ENCODE data around the gene CNTRL. TPM values are rescaled to one million over a fixed set of nuclear protein-coding genes. Genes with fewer than 3 reads are reported as not detected.

CNTRL gene
- total RNA-seq, 1 experiment from 2014 or later, result 13.4 TPM

DNA sequence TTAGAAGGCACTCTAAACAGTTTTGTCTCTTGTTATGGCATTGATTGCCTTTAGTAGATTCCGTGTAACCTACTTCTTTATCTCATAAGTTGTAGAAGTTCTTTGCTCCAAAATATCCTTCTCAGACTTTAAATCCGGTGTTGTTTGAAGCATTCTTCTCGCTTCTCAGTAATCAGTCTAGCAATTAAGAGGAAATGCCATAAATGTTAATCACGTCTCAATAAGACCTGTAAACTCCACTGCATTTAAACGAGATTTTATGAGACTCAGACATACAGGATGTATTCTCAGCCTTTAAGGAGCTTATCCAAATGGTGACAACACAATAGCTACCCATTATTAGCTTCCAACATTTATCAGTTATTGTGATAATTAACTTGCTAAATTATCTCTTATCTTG, 16.9 kb upstream of the CNTRL start:
- H2AFZ ChIP-seq (ENCODE audit: low read depth, low read length, poor library complexity, severe bottlenecking), result no peak overlapping the region
- no peak overlapping the region for H3K9ac ChIP-seq (ENCODE audit: low read length)
- ATAC-seq (no peak), DNase-seq (ENCODE audit: low read depth, low spot score) (no peak)
- H3K4me2 ChIP-seq (ENCODE audit: low read length), result no peak overlapping the region
- no peaks in the 10 kb centered on the region for H3K9me2 ChIP-seq (ENCODE audit: insufficient read depth)
- no peak overlapping the region for H3K4me3 ChIP-seq (replicated peaks in 1 of 2; ENCODE audit: low read depth in 1 of 2, low read length in 2 of 2)
- H3K9me3 ChIP-seq (ENCODE audit: control insufficient read depth in 1 of 2, insufficient read depth in 1 of 2, low read depth in 1 of 2, low read length in 2 of 2), result no peaks in the 10 kb centered on the region
- no peak overlapping the region for H3K27ac ChIP-seq (ENCODE audit: low read depth, low read length)
- CTCF ChIA-PET, result interaction anchor here (0.8 to 3.4 kb wide), 2 partner anchors 72 to 76 kb away, joined by 3 to 19 read pairs; no protein-coding TSS in a partner anchor
- POLR2A ChIA-PET, result no interaction called here
- intact Hi-C loops (cut with micrococcal nuclease), result loop anchor here (10.0 kb wide), 1 partner anchor 433 kb away; no protein-coding TSS in a partner anchor
- peaks cover 0 to 3% of the 10 kb centered on the region in 2 experiments; a peak in 1 of 4 replicates for H3K4me1 ChIP-seq (ENCODE audit: control insufficient read depth in 1 of 2, insufficient read depth in 2 of 2, low read length in 2 of 2)
- H3K36me3 ChIP-seq (ENCODE audit: control insufficient read depth in 1 of 2, insufficient read depth in 2 of 2, low read length in 2 of 2), result no peaks in the 10 kb centered on the region
- TF ChIP-seq EZH2 (IDR thresholded peaks at IDR 0.05) (no peak), TCF7L2 (IDR thresholded peaks at IDR 0.05; ENCODE audit: borderline replicate concordance, extremely low read depth, insufficient read depth, insufficient read length) (no peak), SIN3A (IDR thresholded peaks at IDR 0.05; ENCODE audit: low read depth) (no peak), CBX3 (IDR thresholded peaks at IDR 0.05; ENCODE audit: low read depth) (no peak), SP1 (IDR thresholded peaks at IDR 0.05; ENCODE audit: low read depth) (no peak), JUND (IDR thresholded peaks at IDR 0.05) (no peak), POLR2A (IDR thresholded peaks at IDR 0.05; ENCODE audit: borderline replicate concordance, extremely low read depth, insufficient read depth, insufficient read length) (no peak), ZNF274 (IDR thresholded peaks at IDR 0.05; ENCODE audit: low read depth, low read length) (no peak)
- TF ChIP-seq, protein P1, sequence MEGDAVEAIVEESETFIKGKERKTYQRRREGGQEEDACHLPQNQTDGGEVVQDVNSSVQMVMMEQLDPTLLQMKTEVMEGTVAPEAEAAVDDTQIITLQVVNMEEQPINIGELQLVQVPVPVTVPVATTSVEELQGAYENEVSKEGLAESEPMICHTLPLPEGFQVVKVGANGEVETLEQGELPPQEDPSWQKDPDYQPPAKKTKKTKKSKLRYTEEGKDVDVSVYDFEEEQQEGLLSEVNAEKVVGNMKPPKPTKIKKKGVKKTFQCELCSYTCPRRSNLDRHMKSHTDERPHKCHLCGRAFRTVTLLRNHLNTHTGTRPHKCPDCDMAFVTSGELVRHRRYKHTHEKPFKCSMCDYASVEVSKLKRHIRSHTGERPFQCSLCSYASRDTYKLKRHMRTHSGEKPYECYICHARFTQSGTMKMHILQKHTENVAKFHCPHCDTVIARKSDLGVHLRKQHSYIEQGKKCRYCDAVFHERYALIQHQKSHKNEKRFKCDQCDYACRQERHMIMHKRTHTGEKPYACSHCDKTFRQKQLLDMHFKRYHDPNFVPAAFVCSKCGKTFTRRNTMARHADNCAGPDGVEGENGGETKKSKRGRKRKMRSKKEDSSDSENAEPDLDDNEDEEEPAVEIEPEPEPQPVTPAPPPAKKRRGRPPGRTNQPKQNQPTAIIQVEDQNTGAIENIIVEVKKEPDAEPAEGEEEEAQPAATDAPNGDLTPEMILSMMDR (IDR thresholded peaks at IDR 0.05 in 2 of 3, conservative IDR thresholded peaks at IDR 0.05 in 1 of 3; ENCODE audit: borderline replicate concordance in 1 of 3, insufficient read depth in 1 of 3, low read depth in 2 of 3, low read length in 2 of 3), result no peak
- RAD21 ChIA-PET (ENCODE audit: low non-redundant PET in 1 of 2, low total read pairs in 2 of 2, uncharacterized antibody in 2 of 2, unreplicated experiment in 2 of 2), result no interaction called here
- H3K79me2 ChIP-seq (ENCODE audit: insufficient read depth, low read length), result no peaks in the 10 kb centered on the region
- no TSS peak for BruUV-seq (replicated peaks)
- H4K20me1 ChIP-seq (ENCODE audit: insufficient read depth), result no peaks in the 10 kb centered on the region
- no peaks in the 10 kb centered on the region for H3K27me3 ChIP-seq (ENCODE audit: insufficient read depth, low read length)
